HEK293 (cell line): Measurements from ENCODE around the gene TOMM5.

ENCODE experiments used
- CTCF ChIA-PET: fragments of 350-600 bp; formaldehyde crosslinking; extraction: SDS; loops from one replicate; lab custom pipeline; 2021; ENCODE audit warnings: antibody characterized with exemption; lab: Yijun Ruan, JAX
- POLR2A ChIA-PET: fragments of 300-600 bp; formaldehyde crosslinking; extraction: SDS; loops from one replicate; lab custom pipeline; 2020; ENCODE audit warnings: antibody characterized with exemption, inconsistent platforms; lab: Yijun Ruan, JAX
- H3K27ac ChIP-seq: fragments of 200-500 bp; sonication (Bioruptor generic); 2 replicates; pipeline ENCODE4 v1.5.1; 2014; ENCODE audit warnings: low read depth, low read length, control low read depth, inconsistent platforms; ENCODE audit errors: extremely low read depth
- H3K36me3 ChIP-seq, 2 experiments: fragments of 200-500 bp in 1 of 2; sonication (Bioruptor generic) in 1 of 2; 1 replicate in 1 of 2; 2 replicates in 1 of 2; pipeline ENCODE4 v1.5.1; 2014 to 2017; ENCODE audit warnings: inconsistent platforms in 2 of 2, low read length in 2 of 2; ENCODE audit not compliant: control insufficient read depth in 2 of 2, insufficient read depth in 1 of 2
- H3K4me1 ChIP-seq: fragments of 200-500 bp; sonication (Bioruptor generic); 2 replicates; pipeline ENCODE4 v1.5.1; 2014; ENCODE audit warnings: mild to moderate bottlenecking, low read length, inconsistent platforms; ENCODE audit not compliant: control insufficient read depth, insufficient read depth
- H3K4me3 ChIP-seq: 2 replicates; pipeline ENCODE4 v1.5.1; 2011; ENCODE audit warnings: low read depth, mild to moderate bottlenecking, control low read depth, low read length, moderate library complexity
- H3K9me3 ChIP-seq: fragments of 200-500 bp; sonication (Bioruptor generic); 2 replicates; pipeline ENCODE4 v1.5.1; 2014; ENCODE audit warnings: low read depth, low read length, inconsistent platforms; ENCODE audit not compliant: control insufficient read depth, insufficient read depth
- HIC1 ChIP-seq: fragments of 450-650 bp; formaldehyde crosslinking; IDR thresholded peaks from 2 replicates; pipeline ENCODE4 v1.5.1; 2016; ENCODE audit warnings: missing biosample characterization, missing genetic modification characterization
- KLF9 ChIP-seq: fragments of 450-650 bp; formaldehyde crosslinking; IDR thresholded peaks from 2 replicates; pipeline ENCODE4 v1.5.1; 2016; ENCODE audit warnings: missing biosample characterization, missing genetic modification characterization, low read depth
- REPIN1 ChIP-seq: fragments of 450-650 bp; formaldehyde crosslinking; IDR thresholded peaks from 2 replicates; pipeline ENCODE4 v1.5.1; 2017; ENCODE audit warnings: missing biosample characterization, missing genetic modification characterization, low read depth
- SCRT1 ChIP-seq: fragments of 450-650 bp; formaldehyde crosslinking; IDR thresholded peaks from 2 replicates; pipeline ENCODE4 v1.5.1; 2016; ENCODE audit warnings: missing biosample characterization, missing genetic modification characterization, borderline replicate concordance
- YY2 ChIP-seq: fragments of 450-650 bp; formaldehyde crosslinking; IDR thresholded peaks from 2 replicates; pipeline ENCODE4 v1.5.1; 2016; ENCODE audit warnings: missing biosample characterization, missing genetic modification characterization
- ZFP41 ChIP-seq: fragments of 450-650 bp; formaldehyde crosslinking; IDR thresholded peaks from 2 replicates; pipeline ENCODE4 v1.5.1; 2016; ENCODE audit warnings: missing biosample characterization, missing genetic modification characterization, borderline replicate concordance
- ZFP69B ChIP-seq: fragments of 450-650 bp; formaldehyde crosslinking; IDR thresholded peaks from 2 replicates; pipeline ENCODE4 v1.5.1; 2016; ENCODE audit warnings: missing biosample characterization, missing genetic modification characterization
- ZNF132 ChIP-seq: fragments of 450-650 bp; formaldehyde crosslinking; IDR thresholded peaks from 2 replicates; pipeline ENCODE4 v1.5.1; 2017; ENCODE audit warnings: missing biosample characterization, missing genetic modification characterization, borderline replicate concordance
- ZNF146 ChIP-seq: fragments of 450-650 bp; formaldehyde crosslinking; IDR thresholded peaks from 2 replicates; pipeline ENCODE4 v1.5.1; 2016; ENCODE audit warnings: missing biosample characterization, missing genetic modification characterization
- ZNF248 ChIP-seq: fragments of 450-650 bp; formaldehyde crosslinking; IDR thresholded peaks from 2 replicates; pipeline ENCODE4 v1.5.1; 2017; ENCODE audit warnings: missing biosample characterization, missing genetic modification characterization
- ZNF544 ChIP-seq: fragments of 450-650 bp; formaldehyde crosslinking; IDR thresholded peaks from 2 replicates; pipeline ENCODE4 v1.5.0; 2017; ENCODE audit warnings: missing biosample characterization, missing genetic modification characterization
- ZNF571 ChIP-seq: fragments of 450-650 bp; formaldehyde crosslinking; IDR thresholded peaks from 2 replicates; pipeline ENCODE4 v1.5.0; 2017; ENCODE audit warnings: missing biosample characterization, missing genetic modification characterization
- ZNF707 ChIP-seq: fragments of 450-650 bp; formaldehyde crosslinking; IDR thresholded peaks from 2 replicates; pipeline ENCODE4 v1.5.1; 2016; ENCODE audit warnings: missing biosample characterization, missing genetic modification characterization
- ZNF830 ChIP-seq: fragments of 450-650 bp; IDR thresholded peaks from 2 replicates; pipeline ENCODE4 v1.5.0; 2018; ENCODE audit warnings: missing biosample characterization, missing genetic modification characterization, low read depth, mild to moderate bottlenecking, moderate library complexity
- TF ChIP-seq, protein P1 (sequence below): fragments of 450-650 bp; formaldehyde crosslinking; IDR thresholded peaks from 2 replicates; pipeline ENCODE4 v1.5.1; 2016; ENCODE audit warnings: missing biosample characterization, missing genetic modification characterization
- TF ChIP-seq, protein P2 (sequence below): fragments of 450-650 bp; formaldehyde crosslinking; IDR thresholded peaks from 2 replicates; pipeline ENCODE4 v1.5.1; 2017; ENCODE audit warnings: missing biosample characterization, missing genetic modification characterization
- TF ChIP-seq, protein P3 (sequence below): fragments of 450-650 bp; formaldehyde crosslinking; IDR thresholded peaks from 2 replicates; pipeline ENCODE4 v1.5.1; 2016; ENCODE audit warnings: missing biosample characterization, missing genetic modification characterization
- TF ChIP-seq, protein P4 (sequence below): fragments of 450-650 bp; formaldehyde crosslinking; IDR thresholded peaks from 2 replicates; pipeline ENCODE4 v1.5.1; 2016; ENCODE audit warnings: missing biosample characterization, missing genetic modification characterization
- TF ChIP-seq, protein P5 (sequence below): fragments of 450-650 bp; formaldehyde crosslinking; IDR thresholded peaks from 2 replicates; pipeline ENCODE4 v1.5.0; 2017; ENCODE audit warnings: missing biosample characterization, missing genetic modification characterization, borderline replicate concordance

TOMM5 gene

DNA sequence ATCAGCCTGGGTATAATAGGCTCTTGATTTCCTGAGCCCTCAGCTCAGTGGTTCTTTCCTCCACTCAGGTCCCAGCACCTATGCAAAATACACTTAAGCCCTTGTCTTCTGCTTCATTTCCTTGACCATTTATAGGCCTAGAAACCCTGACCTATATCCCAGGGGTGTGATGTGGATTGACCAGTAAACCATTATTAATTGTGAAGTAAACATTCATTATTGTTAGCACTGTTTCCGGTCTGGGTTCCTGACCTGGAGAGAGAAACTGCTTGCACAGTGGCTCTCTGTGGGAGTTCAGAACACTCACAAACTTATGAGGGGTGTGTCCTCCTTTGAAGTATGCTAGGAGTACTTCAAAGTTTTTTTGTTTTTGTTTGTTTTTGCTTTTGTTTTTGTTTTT is 19.6 kb upstream of the TOMM5 start (continued):
- TF ChIP-seq, protein P1, sequence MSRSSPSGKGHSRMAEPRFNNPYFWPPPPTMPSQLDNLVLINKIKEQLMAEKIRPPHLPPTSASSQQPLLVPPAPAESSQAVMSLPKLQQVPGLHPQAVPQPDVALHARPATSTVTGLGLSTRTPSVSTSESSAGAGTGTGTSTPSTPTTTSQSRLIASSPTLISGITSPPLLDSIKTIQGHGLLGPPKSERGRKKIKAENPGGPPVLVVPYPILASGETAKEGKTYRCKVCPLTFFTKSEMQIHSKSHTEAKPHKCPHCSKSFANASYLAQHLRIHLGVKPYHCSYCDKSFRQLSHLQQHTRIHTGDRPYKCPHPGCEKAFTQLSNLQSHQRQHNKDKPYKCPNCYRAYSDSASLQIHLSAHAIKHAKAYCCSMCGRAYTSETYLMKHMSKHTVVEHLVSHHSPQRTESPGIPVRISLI (tag by site-specific recombination), result no peak
- no peak for TF ChIP-seq KLF9 (tag by site-specific recombination)
- no peak for TF ChIP-seq ZNF707

DNA sequence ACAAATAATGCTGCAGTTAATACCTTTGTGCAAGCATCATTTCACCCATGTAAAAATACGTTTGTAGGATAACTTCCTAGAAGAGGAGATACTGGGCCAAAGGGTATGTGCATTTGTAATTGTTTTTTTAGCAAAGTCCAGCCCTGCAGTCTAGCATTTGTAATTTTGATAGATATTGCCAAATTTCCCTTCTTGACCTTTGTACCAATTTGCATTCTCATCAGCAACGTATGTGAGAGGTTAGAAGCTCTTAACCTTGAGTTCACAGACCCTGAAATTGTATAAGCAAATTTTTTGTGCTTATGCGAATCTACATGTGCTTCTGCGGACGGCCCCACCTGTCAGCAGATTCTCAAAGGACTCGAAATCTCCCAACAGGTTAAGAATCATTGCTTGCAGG is 18.6 kb upstream of the TOMM5 start:
- no peaks in the 10 kb centered on the region for H3K36me3 ChIP-seq
- no peak overlapping the region for H3K4me3 ChIP-seq
- no peaks in the 10 kb centered on the region for H3K9me3 ChIP-seq
- no peak overlapping the region for H3K27ac ChIP-seq
- ChIA-PET CTCF (interaction anchor here (0.9 kb wide), 1 partner anchor 458 kb away, joined by 4 read pairs; the partner anchor contains the start of gene SHB), POLR2A (no interaction called here)
- no peaks in the 10 kb centered on the region for H3K4me1 ChIP-seq
- TF ChIP-seq SCRT1 (tag by site-specific recombination) (no peak), ZNF571 (tag by site-specific recombination) (no peak), YY2 (tag by site-specific recombination) (no peak), ZNF132 (no peak), ZNF830 (tag by site-specific recombination) (no peak)
- TF ChIP-seq, protein P2, sequence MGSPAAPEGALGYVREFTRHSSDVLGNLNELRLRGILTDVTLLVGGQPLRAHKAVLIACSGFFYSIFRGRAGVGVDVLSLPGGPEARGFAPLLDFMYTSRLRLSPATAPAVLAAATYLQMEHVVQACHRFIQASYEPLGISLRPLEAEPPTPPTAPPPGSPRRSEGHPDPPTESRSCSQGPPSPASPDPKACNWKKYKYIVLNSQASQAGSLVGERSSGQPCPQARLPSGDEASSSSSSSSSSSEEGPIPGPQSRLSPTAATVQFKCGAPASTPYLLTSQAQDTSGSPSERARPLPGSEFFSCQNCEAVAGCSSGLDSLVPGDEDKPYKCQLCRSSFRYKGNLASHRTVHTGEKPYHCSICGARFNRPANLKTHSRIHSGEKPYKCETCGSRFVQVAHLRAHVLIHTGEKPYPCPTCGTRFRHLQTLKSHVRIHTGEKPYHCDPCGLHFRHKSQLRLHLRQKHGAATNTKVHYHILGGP (tag by site-specific recombination), result no peak
- TF ChIP-seq, protein P3, sequence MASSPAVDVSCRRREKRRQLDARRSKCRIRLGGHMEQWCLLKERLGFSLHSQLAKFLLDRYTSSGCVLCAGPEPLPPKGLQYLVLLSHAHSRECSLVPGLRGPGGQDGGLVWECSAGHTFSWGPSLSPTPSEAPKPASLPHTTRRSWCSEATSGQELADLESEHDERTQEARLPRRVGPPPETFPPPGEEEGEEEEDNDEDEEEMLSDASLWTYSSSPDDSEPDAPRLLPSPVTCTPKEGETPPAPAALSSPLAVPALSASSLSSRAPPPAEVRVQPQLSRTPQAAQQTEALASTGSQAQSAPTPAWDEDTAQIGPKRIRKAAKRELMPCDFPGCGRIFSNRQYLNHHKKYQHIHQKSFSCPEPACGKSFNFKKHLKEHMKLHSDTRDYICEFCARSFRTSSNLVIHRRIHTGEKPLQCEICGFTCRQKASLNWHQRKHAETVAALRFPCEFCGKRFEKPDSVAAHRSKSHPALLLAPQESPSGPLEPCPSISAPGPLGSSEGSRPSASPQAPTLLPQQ (tag by site-specific recombination), result no peak
- TF ChIP-seq, protein P4, sequence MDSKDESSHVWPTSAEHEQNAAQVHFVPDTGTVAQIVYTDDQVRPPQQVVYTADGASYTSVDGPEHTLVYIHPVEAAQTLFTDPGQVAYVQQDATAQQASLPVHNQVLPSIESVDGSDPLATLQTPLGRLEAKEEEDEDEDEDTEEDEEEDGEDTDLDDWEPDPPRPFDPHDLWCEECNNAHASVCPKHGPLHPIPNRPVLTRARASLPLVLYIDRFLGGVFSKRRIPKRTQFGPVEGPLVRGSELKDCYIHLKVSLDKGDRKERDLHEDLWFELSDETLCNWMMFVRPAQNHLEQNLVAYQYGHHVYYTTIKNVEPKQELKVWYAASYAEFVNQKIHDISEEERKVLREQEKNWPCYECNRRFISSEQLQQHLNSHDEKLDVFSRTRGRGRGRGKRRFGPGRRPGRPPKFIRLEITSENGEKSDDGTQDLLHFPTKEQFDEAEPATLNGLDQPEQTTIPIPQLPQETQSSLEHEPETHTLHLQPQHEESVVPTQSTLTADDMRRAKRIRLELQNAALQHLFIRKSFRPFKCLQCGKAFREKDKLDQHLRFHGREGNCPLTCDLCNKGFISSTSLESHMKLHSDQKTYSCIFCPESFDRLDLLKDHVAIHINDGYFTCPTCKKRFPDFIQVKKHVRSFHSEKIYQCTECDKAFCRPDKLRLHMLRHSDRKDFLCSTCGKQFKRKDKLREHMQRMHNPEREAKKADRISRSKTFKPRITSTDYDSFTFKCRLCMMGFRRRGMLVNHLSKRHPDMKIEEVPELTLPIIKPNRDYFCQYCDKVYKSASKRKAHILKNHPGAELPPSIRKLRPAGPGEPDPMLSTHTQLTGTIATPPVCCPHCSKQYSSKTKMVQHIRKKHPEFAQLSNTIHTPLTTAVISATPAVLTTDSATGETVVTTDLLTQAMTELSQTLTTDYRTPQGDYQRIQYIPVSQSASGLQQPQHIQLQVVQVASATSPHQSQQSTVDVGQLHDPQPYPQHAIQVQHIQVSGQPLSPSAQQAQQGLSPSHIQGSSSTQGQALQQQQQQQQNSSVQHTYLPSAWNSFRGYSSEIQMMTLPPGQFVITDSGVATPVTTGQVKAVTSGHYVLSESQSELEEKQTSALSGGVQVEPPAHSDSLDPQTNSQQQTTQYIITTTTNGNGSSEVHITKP (tag by site-specific recombination), result no peak

- Histone ChIP-seq H3K36me3 (no peaks in the 10 kb centered on the region), H3K9me3 (no peaks in the 10 kb centered on the region), H3K4me1 (no peaks in the 10 kb centered on the region), H3K4me3 (no peak overlapping the region), H3K27ac (no peak overlapping the region)
- CTCF ChIA-PET, result interaction anchor here (2.7 kb wide), 1 partner anchor 15 kb away, joined by 8 read pairs; no protein-coding TSS in a partner anchor
- POLR2A ChIA-PET, result interaction anchor here (0.6 kb wide), 1 partner anchor 31 kb away, joined by 5 read pairs; no protein-coding TSS in a partner anchor
- TF ChIP-seq ZFP41 (tag by site-specific recombination) (no peak), ZFP69B (tag by site-specific recombination) (no peak), ZNF544 (tag by site-specific recombination) (no peak), REPIN1 (tag by site-specific recombination) (no peak), ZNF248 (tag by site-specific recombination) (no peak), HIC1 (no peak), ZNF146 (tag by site-specific recombination) (no peak)
- TF ChIP-seq, protein P5, sequence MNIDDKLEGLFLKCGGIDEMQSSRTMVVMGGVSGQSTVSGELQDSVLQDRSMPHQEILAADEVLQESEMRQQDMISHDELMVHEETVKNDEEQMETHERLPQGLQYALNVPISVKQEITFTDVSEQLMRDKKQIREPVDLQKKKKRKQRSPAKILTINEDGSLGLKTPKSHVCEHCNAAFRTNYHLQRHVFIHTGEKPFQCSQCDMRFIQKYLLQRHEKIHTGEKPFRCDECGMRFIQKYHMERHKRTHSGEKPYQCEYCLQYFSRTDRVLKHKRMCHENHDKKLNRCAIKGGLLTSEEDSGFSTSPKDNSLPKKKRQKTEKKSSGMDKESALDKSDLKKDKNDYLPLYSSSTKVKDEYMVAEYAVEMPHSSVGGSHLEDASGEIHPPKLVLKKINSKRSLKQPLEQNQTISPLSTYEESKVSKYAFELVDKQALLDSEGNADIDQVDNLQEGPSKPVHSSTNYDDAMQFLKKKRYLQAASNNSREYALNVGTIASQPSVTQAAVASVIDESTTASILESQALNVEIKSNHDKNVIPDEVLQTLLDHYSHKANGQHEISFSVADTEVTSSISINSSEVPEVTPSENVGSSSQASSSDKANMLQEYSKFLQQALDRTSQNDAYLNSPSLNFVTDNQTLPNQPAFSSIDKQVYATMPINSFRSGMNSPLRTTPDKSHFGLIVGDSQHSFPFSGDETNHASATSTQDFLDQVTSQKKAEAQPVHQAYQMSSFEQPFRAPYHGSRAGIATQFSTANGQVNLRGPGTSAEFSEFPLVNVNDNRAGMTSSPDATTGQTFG (tag by site-specific recombination), result no peak
These were observed 17.5 kb upstream of the TOMM5 start for GRCh38 chr9:37609735-37610397.
